Measurements from ENCODE around the gene CCL19. TPM values are rescaled to one million over a fixed set of nuclear protein-coding genes. Genes with fewer than 3 reads are reported as not detected.
A peak's percentile ranks its signal among the peaks of the same experiment; 100 is the strongest.

The CCL19 gene
- total RNA-seq, 2 donors from 2014 or later, result not detected

- no peaks in the 10 kb centered on the region for H3K9me3 Mint-ChIP-seq
- peaks cover 28% of the 10 kb centered on the region for H3K36me3 ChIP-seq (ENCODE audit: control insufficient read depth, insufficient read depth, low read length)
- H3K27me3 ChIP-seq (ENCODE audit: control insufficient read depth, insufficient read depth, low read length, poor library complexity, severe bottlenecking), result no peaks in the 10 kb centered on the region
- H3K27ac ChIP-seq (ENCODE audit: low read depth, low read length), result peak within 1 kb of the TSS; percentile 62
- H3K36me3 Mint-ChIP-seq (ENCODE audit: low read depth), result peaks cover 20% of the 10 kb centered on the region
- H3K4me3 Mint-ChIP-seq, result peak within 1 kb of the TSS; percentile 83
- H3K9me3 ChIP-seq (ENCODE audit: control insufficient read depth, low read length), result no peaks in the 10 kb centered on the region
- DNase-seq, result peak; percentile 99
- H3K4me3 ChIP-seq (ENCODE audit: low read length), result peak within 1 kb of the TSS; percentile 87
- peak within 1 kb of the TSS; percentile 89 for H3K27ac Mint-ChIP-seq
- WGBS, 2 experiments (ENCODE audit: insufficient coverage in 1 of 2, insufficient read length in 1 of 2), result 6 to 10% methylated on average over 27 to 43 of the region's 43 CpGs
- H3K4me1 ChIP-seq (ENCODE audit: control insufficient read depth, insufficient read depth, low read length), result peaks cover 14% of the 10 kb centered on the region
- H3K4me1 Mint-ChIP-seq, result peaks cover 30% of the 10 kb centered on the region
- peak; percentile 66 for TF ChIP-seq CTCF (conservative IDR thresholded peaks at IDR 0.05)
- H3K9ac ChIP-seq (ENCODE audit: extremely low read depth, low read length, poor library complexity, severe bottlenecking), result peak within 1 kb of the TSS; percentile 65
- no peaks in the 10 kb centered on the region for H3K27me3 Mint-ChIP-seq (ENCODE audit: insufficient read depth)
Observed at GRCh38 chr9:34646211-34647083, 44.6 kb downstream of the CCL19 start, which contains the start of gene GALT. GALT (plus strand) TSS chr9:34646675; CDS start chr9:34646705, 30 bp downstream.

GRCh38 chr9:34644766-34645314 is 46.2 kb downstream of the CCL19 start:
- Histone ChIP-seq H3K27me3 (ENCODE audit: control insufficient read depth, insufficient read depth, low read length, poor library complexity, severe bottlenecking) (no peaks in the 10 kb centered on the region), H3K4me1 (ENCODE audit: control insufficient read depth, insufficient read depth, low read length) (peaks cover 14% of the 10 kb centered on the region), H3K36me3 (ENCODE audit: control insufficient read depth, insufficient read depth, low read length) (peaks cover 19% of the 10 kb centered on the region), H3K27ac (ENCODE audit: low read depth, low read length) (no peak overlapping the region), H3K9me3 (ENCODE audit: control insufficient read depth, low read length) (no peaks in the 10 kb centered on the region), H3K4me3 (ENCODE audit: low read length) (no peak overlapping the region), H3K9ac (ENCODE audit: extremely low read depth, low read length, poor library complexity, severe bottlenecking) (no peak overlapping the region)
- no peak for TF ChIP-seq CTCF (conservative IDR thresholded peaks at IDR 0.05)
- Mint-ChIP-seq H3K4me1 (peaks cover 25% of the 10 kb centered on the region), H3K27me3 (ENCODE audit: insufficient read depth) (no peaks in the 10 kb centered on the region), H3K9me3 (no peaks in the 10 kb centered on the region), H3K36me3 (ENCODE audit: low read depth) (peaks cover 17% of the 10 kb centered on the region), H3K4me3 (peak overlapping the region; percentile 14), H3K27ac (peak overlapping the region; percentile 71)
- no peak for DNase-seq

GRCh38 chr9:34642679-34643078 is 48.4 kb downstream of the CCL19 start:
- no peak overlapping the region for H3K27ac ChIP-seq (ENCODE audit: low read depth, low read length)
- H3K9ac ChIP-seq (ENCODE audit: extremely low read depth, low read length, poor library complexity, severe bottlenecking), result no peak overlapping the region
- Mint-ChIP-seq H3K36me3 (ENCODE audit: low read depth) (no peaks in the 10 kb centered on the region), H3K9me3 (no peaks in the 10 kb centered on the region), H3K27me3 (ENCODE audit: insufficient read depth) (no peaks in the 10 kb centered on the region), H3K4me1 (peaks cover 32% of the 10 kb centered on the region), H3K27ac (no peak overlapping the region), H3K4me3 (no peak overlapping the region)
- no peaks in the 10 kb centered on the region for H3K9me3 ChIP-seq (ENCODE audit: control insufficient read depth, low read length)
- peaks cover 8% of the 10 kb centered on the region for H3K4me1 ChIP-seq (ENCODE audit: control insufficient read depth, insufficient read depth, low read length)
- no peak overlapping the region for H3K4me3 ChIP-seq (ENCODE audit: low read length)
- no peaks in the 10 kb centered on the region for H3K27me3 ChIP-seq (ENCODE audit: control insufficient read depth, insufficient read depth, low read length, poor library complexity, severe bottlenecking)
- no peak for DNase-seq
- H3K36me3 ChIP-seq (ENCODE audit: control insufficient read depth, insufficient read depth, low read length), result no peaks in the 10 kb centered on the region
- no peak for TF ChIP-seq CTCF (conservative IDR thresholded peaks at IDR 0.05)
- WGBS, 2 experiments (ENCODE audit: insufficient coverage in 1 of 2, insufficient read length in 1 of 2), result 86 to 95% methylated on average over 1 of the region's 1 CpG

Other genes starting within 250 kb of the CCL19 start
- 10 to 100 TPM; 17.1 to 19.6 TPM for gene FAM219A, start 232.7 kb downstream of the CCL19 start, total RNA-seq
- gene DNAI1, start 232.5 kb downstream of the CCL19 start, total RNA-seq, result 1 to 10 TPM; 2.5 to 4.1 TPM
- 10 to 100 TPM in 1 of 2 donors, 1 to 10 TPM in 1; 7.1 to 14.5 TPM for gene ENHO, start 168.3 kb downstream of the CCL19 start, total RNA-seq
- gene CNTFR, start 101.6 kb downstream of the CCL19 start, total RNA-seq, result 1 to 10 TPM in 1 of 2 donors, under 1 TPM in 1; 0.53 to 1.6 TPM
- 10 to 100 TPM; 19.3 to 22.4 TPM for gene RPP25L, start 79.2 kb downstream of the CCL19 start, total RNA-seq
- gene DCTN3, start 70.8 kb downstream of the CCL19 start, total RNA-seq, result 10 to 100 TPM; 51.9 to 53.6 TPM
- gene ARID3C, start 62.2 kb downstream of the CCL19 start, total RNA-seq, result under 1 TPM; 0.31 to 0.80 TPM
- gene SIGMAR1, start 53.5 kb downstream of the CCL19 start, total RNA-seq, result 10 to 100 TPM; 49.1 to 49.4 TPM
- 10 to 100 TPM; 44.3 to 49.3 TPM for gene GALT, start 44.6 kb downstream of the CCL19 start, total RNA-seq
- 10 to 100 TPM in 1 of 2 donors, 1 to 10 TPM in 1; 6.9 to 12.7 TPM for gene IL11RA, start 39.1 kb downstream of the CCL19 start, total RNA-seq
- gene CCL27, start 28.6 kb downstream of the CCL19 start, total RNA-seq, result not detected
- gene CCL21, start 18.9 kb upstream of the CCL19 start, total RNA-seq, result not detected